Measurements from ENCODE around the gene NR1D1. TPM values are rescaled to one million over a fixed set of nuclear protein-coding genes. Genes with fewer than 3 reads are reported as not detected.
A peak's percentile ranks its signal among the peaks of the same experiment; 100 is the strongest.

NR1D1 gene
- polyA plus RNA-seq, 1 of the 3 experiments (the other 2 are of a cell fraction), result 6.5 TPM

- Histone ChIP-seq H4K20me1 (ENCODE audit: insufficient read depth) (0 out of 2 replicates have a peak, but pooled peaks cover 3% of the 10 kb centered on the region), H3K4me3 (ENCODE audit: low read depth in 2 of 2, low read length in 1 of 2) (peak overlapping the region; percentile 12 to 26), H3K79me2 (ENCODE audit: insufficient read depth) (peaks cover 57% of the 10 kb centered on the region; the same call in 1 of the 2 replicates), H3K4me2 (peak overlapping the region; percentile 81), H3K36me3 (replicated peaks in 1 of 2; ENCODE audit: control insufficient read depth in 1 of 2, insufficient read depth in 2 of 2, low read length in 1 of 2) (no peaks in the 10 kb centered on the region), H3K27me3 (ENCODE audit: insufficient read depth) (no peaks in the 10 kb centered on the region), H3K9me3 (no peaks in the 10 kb centered on the region), H3K4me1 (ENCODE audit: control insufficient read depth in 1 of 2, insufficient read depth in 2 of 2, low read depth in 1 of 2, low read length in 1 of 2) (peaks cover 63 to 83% of the 10 kb centered on the region in 2 experiments), H2AFZ (ENCODE audit: low read depth) (peak overlapping the region; percentile 65), H3K9me2 (no peaks in the 10 kb centered on the region), H3K27ac (ENCODE audit: low read depth in 2 of 2, low read length in 1 of 2) (peak overlapping the region; percentile 72 to 93), H3K9ac (peak overlapping the region; percentile 64), H3F3A (replicated peaks; ENCODE audit: insufficient read depth) (peaks cover 14% of the 10 kb centered on the region)
- TF ChIP-seq, protein P1, sequence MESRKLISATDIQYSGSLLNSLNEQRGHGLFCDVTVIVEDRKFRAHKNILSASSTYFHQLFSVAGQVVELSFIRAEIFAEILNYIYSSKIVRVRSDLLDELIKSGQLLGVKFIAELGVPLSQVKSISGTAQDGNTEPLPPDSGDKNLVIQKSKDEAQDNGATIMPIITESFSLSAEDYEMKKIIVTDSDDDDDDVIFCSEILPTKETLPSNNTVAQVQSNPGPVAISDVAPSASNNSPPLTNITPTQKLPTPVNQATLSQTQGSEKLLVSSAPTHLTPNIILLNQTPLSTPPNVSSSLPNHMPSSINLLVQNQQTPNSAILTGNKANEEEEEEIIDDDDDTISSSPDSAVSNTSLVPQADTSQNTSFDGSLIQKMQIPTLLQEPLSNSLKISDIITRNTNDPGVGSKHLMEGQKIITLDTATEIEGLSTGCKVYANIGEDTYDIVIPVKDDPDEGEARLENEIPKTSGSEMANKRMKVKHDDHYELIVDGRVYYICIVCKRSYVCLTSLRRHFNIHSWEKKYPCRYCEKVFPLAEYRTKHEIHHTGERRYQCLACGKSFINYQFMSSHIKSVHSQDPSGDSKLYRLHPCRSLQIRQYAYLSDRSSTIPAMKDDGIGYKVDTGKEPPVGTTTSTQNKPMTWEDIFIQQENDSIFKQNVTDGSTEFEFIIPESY (IDR thresholded peaks at IDR 0.05; ENCODE audit: borderline replicate concordance, low read depth), result no peak
- no peak for TF ChIP-seq TCF12 (IDR thresholded peaks at IDR 0.05)
- no peak for TF ChIP-seq SIN3A (IDR thresholded peaks at IDR 0.05; ENCODE audit: borderline replicate concordance, low read depth, low read length)
- TF ChIP-seq TAF1 (IDR thresholded peaks at IDR 0.05; ENCODE audit: borderline replicate concordance, low read depth, low read length), result no peak
- TF ChIP-seq, protein P2, sequence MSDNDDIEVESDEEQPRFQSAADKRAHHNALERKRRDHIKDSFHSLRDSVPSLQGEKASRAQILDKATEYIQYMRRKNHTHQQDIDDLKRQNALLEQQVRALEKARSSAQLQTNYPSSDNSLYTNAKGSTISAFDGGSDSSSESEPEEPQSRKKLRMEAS (IDR thresholded peaks at IDR 0.05; ENCODE audit: low read depth), result no peak
- TF ChIP-seq, protein P3, sequence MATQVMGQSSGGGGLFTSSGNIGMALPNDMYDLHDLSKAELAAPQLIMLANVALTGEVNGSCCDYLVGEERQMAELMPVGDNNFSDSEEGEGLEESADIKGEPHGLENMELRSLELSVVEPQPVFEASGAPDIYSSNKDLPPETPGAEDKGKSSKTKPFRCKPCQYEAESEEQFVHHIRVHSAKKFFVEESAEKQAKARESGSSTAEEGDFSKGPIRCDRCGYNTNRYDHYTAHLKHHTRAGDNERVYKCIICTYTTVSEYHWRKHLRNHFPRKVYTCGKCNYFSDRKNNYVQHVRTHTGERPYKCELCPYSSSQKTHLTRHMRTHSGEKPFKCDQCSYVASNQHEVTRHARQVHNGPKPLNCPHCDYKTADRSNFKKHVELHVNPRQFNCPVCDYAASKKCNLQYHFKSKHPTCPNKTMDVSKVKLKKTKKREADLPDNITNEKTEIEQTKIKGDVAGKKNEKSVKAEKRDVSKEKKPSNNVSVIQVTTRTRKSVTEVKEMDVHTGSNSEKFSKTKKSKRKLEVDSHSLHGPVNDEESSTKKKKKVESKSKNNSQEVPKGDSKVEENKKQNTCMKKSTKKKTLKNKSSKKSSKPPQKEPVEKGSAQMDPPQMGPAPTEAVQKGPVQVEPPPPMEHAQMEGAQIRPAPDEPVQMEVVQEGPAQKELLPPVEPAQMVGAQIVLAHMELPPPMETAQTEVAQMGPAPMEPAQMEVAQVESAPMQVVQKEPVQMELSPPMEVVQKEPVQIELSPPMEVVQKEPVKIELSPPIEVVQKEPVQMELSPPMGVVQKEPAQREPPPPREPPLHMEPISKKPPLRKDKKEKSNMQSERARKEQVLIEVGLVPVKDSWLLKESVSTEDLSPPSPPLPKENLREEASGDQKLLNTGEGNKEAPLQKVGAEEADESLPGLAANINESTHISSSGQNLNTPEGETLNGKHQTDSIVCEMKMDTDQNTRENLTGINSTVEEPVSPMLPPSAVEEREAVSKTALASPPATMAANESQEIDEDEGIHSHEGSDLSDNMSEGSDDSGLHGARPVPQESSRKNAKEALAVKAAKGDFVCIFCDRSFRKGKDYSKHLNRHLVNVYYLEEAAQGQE (IDR thresholded peaks at IDR 0.05; ENCODE audit: low read depth, low read length), result no peak
- no peak for TF ChIP-seq IRF3 (IDR thresholded peaks at IDR 0.05; ENCODE audit: low read depth, low read length)
- no peak for TF ChIP-seq FOXJ3 (CRISPR knock-in tag; IDR thresholded peaks at IDR 0.05)
- no peak for TF ChIP-seq GABPA (IDR thresholded peaks at IDR 0.05; ENCODE audit: low read depth)
- TF ChIP-seq POLR2AphosphoS5 (IDR thresholded peaks at IDR 0.05; ENCODE audit: low read depth, low read length), result no peak
- TF ChIP-seq ELF1 (IDR thresholded peaks at IDR 0.05), result no peak
- TF ChIP-seq, protein P4, sequence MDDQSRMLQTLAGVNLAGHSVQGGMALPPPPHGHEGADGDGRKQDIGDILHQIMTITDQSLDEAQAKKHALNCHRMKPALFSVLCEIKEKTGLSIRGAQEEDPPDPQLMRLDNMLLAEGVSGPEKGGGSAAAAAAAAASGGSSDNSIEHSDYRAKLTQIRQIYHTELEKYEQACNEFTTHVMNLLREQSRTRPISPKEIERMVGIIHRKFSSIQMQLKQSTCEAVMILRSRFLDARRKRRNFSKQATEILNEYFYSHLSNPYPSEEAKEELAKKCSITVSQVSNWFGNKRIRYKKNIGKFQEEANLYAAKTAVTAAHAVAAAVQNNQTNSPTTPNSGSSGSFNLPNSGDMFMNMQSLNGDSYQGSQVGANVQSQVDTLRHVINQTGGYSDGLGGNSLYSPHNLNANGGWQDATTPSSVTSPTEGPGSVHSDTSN (IDR thresholded peaks at IDR 0.05), result no peak
- TF ChIP-seq CHD2 (IDR thresholded peaks at IDR 0.05; ENCODE audit: low read length, partially characterized antibody), result no peak
- TF ChIP-seq TEAD4 (IDR thresholded peaks at IDR 0.05; ENCODE audit: borderline replicate concordance, insufficient read depth), result no peak
- 24% methylated on average over 5 of the region's 5 CpGs for WGBS (ENCODE audit: low lambda C conversion rate)
- CTCF ChIA-PET, result interaction anchor here (0.9 to 12.8 kb wide), 4 partner anchors 9 to 100 kb away, joined by 4 to 100 read pairs (median 52); no protein-coding TSS in a partner anchor
- POLR2A ChIA-PET, result interaction anchor here (1.8 kb wide), 1 partner anchor 45 kb away, joined by 7 read pairs; no protein-coding TSS in a partner anchor
- no peak for DNase-seq
Measured at GRCh38 chr17:40068584-40068916, 31.8 kb downstream of the NR1D1 start.
